H4 (cell line): ENCODE measurements around the gene C1QTNF6. TPM values are rescaled to one million over a fixed set of nuclear protein-coding genes. Genes with fewer than 3 reads are reported as not detected.
A peak's percentile ranks its signal among the peaks of the same experiment; 100 is the strongest.
"Not testable (repeated sequence)": the region's sequence is repeated elsewhere in the genome, so short reads cannot be mapped to it uniquely, and the experiment has no call there.

Experiments used
- DNase-seq: peaks from one replicate; pipeline ENCODE4 v3.0.0-alpha.2; 2015; ENCODE audit warnings: low spot score
- total RNA-seq: library from RNA; depleted of rRNA; stranded (reverse); fragments of >200 nt; shearing (Covaris generic); gene quantifications from 2 replicates; pipeline ENCODE4 v1.2.3, GENCODE V29; 2014; rRNA removed

C1QTNF6 gene
- total RNA-seq, result 4.9 and 6.3 TPM in 2 replicates

- DNase-seq, result peak; percentile 44
These were observed at the start of gene C1QTNF6 for GRCh38 chr22:37187891-37188761. TSS of gene C1QTNF6 (minus strand) at chr22:37188247. CDS start at chr22:37188213, 34 bp downstream.

GRCh38 chr22:37235897-37236607 lies 48.0 kb upstream of the C1QTNF6 start:
- DNase-seq, result no peak

DNA sequence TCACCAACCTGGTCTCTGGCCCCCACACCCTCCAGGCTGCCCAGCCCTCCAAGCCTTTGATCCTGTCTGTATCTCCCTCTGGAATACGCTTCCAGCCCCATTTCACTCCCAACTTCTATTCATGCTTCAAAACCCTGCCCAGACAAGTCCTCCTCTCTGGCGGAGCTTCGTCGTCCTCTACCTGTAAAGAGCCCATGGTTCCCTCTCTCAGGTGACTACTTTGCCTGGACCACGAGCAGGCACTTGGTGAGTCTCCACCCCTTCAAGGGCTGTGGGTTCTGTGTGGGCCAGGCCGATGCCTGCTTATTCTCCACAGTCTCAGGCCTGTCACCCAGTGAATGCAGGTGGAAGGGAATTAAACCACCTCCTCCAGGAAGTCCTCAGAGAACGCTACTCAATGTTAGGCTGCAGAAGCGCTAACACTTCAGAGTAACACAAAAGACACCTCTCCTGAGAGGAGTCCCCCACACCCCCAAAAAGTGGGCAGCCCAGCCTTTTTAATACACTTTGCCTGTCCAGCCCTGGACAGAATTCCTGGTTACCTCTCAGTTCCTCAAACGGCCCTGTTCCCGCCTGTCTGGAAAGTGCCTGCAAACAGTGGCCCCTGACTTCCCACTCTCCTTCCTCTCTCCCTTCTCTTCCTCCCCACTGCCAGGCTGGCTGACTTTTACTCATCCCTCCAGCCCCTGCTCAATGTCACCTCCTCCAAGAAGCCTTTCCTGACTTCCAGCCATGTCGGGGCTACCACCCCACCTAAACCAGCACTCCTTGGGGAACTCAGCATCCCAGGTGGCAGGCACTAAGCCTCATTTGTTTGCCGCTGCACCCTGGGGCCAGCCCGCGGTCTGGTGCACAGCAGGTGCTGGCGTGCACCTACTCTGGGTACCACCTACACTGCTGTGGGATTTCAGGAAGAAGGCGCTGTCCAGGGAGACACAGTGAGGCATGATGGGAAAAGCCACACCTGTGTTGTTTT lies 47.0 kb upstream of the C1QTNF6 start:
- DNase-seq, result no peak

DNA sequence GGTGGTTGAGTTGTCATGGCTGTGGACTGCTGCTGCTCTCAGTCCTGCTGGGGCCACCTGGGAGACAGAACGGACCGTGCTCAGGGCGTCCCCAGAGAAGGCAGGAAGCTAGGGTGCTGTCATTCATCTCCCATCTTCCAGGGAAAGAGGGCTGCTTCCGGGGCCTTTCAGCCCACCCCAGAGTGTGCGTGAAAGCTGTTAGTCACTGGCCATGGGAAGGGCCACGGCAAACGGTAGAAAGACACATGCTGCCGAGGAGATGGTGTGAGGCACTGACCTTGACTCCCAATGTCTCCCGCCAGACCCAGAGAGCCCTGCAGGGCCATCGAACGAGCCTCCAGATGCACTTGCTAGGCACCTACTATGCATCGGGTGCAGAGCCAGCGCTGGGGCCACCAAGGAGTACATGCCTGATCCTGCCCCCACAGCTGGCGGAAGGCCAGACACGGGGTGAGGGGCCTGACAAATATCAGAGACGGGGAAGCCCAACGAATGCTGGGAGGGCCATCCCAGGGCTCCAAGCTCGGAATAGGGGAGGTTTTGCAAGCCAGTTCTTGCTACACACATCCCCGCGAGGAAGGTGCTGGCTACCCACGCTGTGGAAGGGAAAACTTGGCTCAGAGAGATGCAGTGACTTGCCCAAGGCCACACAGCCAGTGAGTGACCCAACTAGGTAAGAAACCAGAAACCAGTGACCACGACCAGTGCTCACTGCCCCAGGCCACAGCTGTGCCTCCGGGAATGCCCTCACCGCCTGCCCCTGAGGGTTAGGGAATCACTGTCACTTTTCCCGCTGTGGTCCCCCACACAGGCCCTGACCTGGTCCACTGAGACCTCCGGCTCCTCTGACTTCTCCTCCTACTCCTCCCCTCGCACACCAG lies 45.9 kb upstream of the C1QTNF6 start:
- DNase-seq, result no peak

DNA sequence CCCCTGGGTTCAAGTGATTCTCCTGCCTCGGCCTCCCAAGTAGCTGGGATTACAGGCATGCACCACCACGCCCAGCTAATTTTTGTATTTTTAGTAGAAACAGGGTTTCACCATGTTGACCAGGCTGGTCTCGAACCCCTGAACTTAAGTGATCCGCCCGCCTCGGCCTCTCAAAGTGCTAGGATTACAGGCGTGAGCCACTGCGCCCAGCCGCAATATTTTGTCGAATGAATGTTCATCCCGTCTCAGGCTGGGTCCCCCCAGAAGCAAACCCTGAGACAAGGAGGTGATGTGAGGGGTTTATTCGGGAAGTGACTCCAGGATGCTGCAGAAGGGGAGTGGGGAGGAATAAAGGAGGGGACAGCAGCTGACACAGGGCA lies 45.3 kb upstream of the C1QTNF6 start:
- not testable (repeated sequence) for DNase-seq

DNA sequence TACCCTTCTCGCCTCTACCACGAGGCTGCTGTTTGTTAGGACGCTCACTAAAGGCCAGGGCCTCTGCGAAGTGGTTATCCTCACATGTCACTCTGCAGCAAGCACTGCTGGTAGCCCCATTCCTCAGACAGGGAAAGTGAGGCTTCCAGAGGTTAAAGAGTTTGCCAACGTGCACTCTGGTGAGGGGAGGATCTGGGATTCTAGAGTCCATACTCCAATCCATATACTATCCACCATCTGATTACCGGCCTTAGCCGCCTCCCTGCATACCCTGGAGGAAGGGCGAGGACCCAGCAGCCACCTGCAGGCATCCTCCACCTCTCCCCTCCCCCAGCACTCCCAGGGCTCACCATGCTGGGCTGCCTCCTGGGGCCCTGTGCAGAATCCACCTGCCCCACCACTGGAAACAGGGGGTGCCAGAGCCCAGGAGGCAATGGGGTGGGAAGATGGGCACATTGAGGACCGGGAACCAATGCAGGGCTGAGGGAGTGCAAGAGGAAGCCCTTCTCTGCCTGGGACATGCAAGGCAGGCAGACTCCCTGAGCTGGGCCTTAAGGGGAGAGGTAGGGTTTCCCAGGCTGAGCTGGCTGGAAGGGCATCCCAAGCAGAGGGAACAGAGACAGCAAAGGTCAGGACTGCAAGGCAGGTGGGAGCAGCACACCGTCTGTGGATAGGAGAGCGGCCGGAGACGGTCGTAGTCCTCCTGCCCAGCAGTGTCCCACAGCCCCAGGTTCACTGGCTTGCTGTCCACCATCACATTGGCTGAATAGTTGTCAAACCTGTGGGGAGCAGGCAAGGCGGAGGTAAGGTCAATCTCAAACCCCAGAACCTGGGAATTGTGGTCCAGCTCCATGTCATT lies 44.3 kb upstream of the C1QTNF6 start:
- DNase-seq, result no peak

DNA sequence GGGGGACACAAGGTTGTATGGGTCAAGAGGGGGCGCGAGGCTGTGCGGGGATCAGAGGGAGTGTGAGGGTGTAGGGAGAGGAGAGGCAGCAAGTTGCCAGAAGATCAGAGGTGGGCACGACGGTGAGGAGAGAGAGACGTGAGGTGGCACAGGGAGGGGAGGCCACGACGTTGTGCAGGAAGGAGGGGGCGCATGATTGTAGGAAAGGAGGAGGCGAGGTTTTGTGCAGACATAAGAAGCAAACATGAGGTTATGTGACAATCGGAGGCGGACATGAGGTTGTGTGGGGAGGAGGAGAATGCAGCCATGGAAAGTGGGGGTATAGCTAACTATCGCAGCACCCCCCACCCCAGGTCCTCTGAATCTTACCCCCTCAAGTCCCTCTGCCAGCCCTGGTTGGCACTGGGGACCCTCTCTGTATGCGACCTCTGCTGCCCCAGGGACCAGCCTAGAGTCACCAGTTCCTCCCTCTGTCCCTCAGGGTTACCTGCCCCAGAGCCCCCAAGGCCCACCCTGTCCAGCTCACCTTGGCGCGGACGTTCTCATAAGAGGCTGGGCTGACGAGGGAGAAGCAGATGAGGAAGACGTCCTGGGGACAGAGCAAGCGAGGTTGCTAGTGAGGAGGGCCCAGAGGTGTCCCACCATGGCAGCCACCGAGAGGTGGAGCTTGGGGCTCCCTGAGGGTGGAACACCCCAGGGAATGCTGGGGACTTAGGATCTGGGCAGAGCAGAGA lies 43.5 kb upstream of the C1QTNF6 start:
- no peak for DNase-seq

GRCh38 chr22:37230673-37231405 lies 42.8 kb upstream of the C1QTNF6 start:
- no peak for DNase-seq

DNA sequence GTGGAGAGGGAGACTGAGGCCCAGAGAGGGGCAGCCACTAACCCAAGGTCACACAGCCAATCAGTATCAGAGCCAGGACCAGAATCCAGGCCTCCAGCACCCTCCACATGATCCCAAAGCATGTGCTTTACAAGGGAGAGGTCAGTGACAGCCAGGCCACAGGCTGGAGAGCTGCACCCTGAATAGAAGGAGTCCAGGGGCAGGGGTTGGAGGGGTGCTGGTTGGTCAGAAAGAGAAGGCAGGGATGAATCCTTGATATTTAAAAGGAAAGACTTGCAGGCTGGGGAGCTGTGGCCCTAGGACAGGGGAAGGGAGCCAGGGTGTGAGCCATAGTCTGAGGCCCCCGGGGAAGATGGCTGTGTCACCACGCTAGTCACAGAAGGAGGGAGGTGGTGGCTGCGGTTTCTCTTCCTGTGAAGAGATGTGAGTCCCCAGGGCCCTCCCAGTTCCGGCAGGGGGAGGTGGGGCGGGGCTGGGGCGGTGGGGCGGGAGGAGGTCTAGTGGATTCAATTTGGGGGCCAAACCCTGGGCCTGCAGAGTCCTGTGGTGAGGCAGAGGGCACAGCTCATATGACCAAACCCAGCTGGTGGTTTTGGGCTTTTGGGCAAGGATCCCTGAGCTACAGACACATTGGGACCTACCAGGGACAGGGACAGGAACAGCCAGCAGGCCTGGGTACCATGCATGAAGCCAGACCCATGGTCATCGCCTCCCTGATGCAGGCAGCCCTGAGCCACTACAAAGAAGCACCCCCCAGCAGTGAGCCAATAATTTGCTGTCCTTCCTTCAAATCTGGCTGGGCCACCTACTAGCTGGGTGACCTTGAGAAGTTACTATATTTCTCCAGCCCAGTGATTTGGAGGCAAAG lies 42.0 kb upstream of the C1QTNF6 start:
- DNase-seq, result peak; percentile 80

DNA sequence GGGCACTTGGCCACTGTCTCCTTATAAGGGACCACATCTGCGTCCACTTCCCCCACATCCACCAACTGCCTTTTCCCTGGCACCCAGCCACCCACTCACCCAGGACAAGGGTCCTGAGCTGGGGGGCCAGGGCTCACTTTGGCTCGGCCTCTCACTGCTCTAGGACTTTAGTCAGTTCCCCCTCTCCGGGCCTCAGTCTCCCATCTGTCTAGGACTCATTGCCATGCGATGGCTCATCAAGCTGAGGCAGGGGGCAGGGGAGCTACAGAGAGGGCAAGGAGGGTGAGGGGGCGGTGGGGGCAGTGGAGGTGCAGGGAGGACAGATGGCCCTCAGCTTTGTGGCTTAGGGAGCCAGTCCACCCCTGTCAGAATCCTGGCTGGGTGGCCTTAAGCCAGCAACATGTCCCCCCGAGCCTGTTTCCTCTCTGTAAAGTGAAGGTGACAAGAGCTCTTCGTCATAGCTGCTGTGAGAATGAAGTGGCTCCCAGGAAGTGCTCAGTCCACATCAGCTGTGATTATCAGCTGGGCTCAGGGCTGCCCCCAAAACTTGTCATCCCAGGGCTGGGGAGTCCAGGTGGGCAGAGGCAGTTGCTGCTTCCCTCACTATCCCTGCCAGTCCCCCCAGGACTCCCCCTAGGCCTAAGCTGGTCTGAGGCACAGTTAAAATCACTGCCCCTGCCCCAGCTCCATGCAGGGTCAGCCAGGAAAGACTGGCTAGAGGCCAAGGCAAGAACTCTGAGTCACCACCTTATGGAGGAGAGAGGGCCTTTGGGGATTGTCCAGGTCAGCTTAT lies 41.2 kb upstream of the C1QTNF6 start:
- peak; percentile 66 for DNase-seq

- peak; percentile 39 for DNase-seq
These were observed 40.3 kb upstream of the C1QTNF6 start for GRCh38 chr22:37228106-37229011.

DNA sequence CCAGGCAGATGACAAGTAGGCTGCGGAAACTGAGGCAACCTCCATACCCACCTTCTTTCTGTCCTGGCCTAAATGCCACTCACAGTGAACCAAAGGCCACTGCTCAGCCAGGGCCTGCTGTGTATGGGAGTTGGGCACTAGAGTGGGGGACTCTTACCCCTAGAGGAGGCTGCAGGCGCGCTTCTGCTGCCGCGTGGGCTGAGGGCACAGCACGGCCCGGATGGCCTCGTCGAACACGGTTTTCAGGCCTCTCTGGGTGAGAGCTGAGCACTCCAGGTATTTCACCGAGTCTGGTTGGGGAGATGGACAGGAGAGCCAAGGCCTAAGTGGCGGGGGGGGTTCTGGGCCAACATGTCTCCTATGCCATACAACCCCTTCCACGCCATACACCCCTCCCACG lies 38.5 kb upstream of the C1QTNF6 start:
- no peak for DNase-seq

GRCh38 chr22:37226087-37226486 lies 38.0 kb upstream of the C1QTNF6 start:
- no peak for DNase-seq

- no peak for DNase-seq
These were observed 37.4 kb upstream of the C1QTNF6 start for GRCh38 chr22:37225481-37225880.

- DNase-seq, result no peak
These were observed 36.8 kb upstream of the C1QTNF6 start for GRCh38 chr22:37224757-37225420.
